GM12878 (cell line): Measurements from ENCODE around the gene ZNF491. TPM values are rescaled to one million over a fixed set of nuclear protein-coding genes. Genes with fewer than 3 reads are reported as not detected.

Experiments
- ATAC-seq: fragments of 200-7000 bp; cut with Tn5 transposase; 3 replicates; pipeline ENCODE4 v1.9.1; 2020; ENCODE audit warnings: mild to moderate bottlenecking, moderate library complexity
- BruUV-seq: library from RNA; stranded (reverse); fragments of 400-500 nt; replicated peaks from 2 replicates; lab custom pipeline; 2021; lab: Mats Ljungman, UMichigan
- CTCF ChIA-PET: fragments of 300-600 bp; sonication (Branson Sonifier 250); formaldehyde crosslinking; extraction: SDS; loops from one replicate; lab custom pipeline; 2021; ENCODE audit warnings: inconsistent platforms; lab: Yijun Ruan, JAX
- POLR2A ChIA-PET: fragments of 350-600 bp; formaldehyde crosslinking; extraction: SDS; loops from one replicate; lab custom pipeline; 2021; ENCODE audit warnings: inconsistent platforms; lab: Charles Lee
- RAD21 ChIA-PET: fragments of 300-600 bp; sonication (Branson Sonifier 250); formaldehyde crosslinking; loops from one replicate; lab custom pipeline; 2023; ENCODE audit warnings: antibody characterized with exemption; ENCODE audit not compliant: unreplicated experiment; lab: Charles Lee
- SMC1A ChIA-PET: fragments of 300-600 bp; sonication (Branson Sonifier 250); formaldehyde crosslinking; loops from one replicate; lab custom pipeline; 2023; ENCODE audit not compliant: unreplicated experiment, uncharacterized antibody; lab: Charles Lee
- DNase-seq: peaks from one replicate; pipeline ENCODE4 v3.0.0-alpha.2; 2011; ENCODE audit warnings: low read depth, low spot score
- FAIRE-seq: peaks from 3 replicates; lab custom pipeline; 2011; peaks lifted over from hg19 to GRCh38; lab: Jason Lieb, UNC
- H2AFZ ChIP-seq: 2 replicates; pipeline ENCODE4 v1.6.0; 2011; ENCODE audit warnings: low read depth, low read length, control low read depth; ENCODE audit not compliant: control insufficient read depth
- H3K27ac ChIP-seq: 2 replicates; pipeline ENCODE4 v1.5.1; 2011; ENCODE audit warnings: control low read depth; ENCODE audit not compliant: control insufficient read depth, insufficient read depth
- H3K27me3 ChIP-seq, 2 experiments: replicated peaks in 1 of 2; 2 replicates each; pipeline versions ENCODE4 v1.6.0 to v1.6.1; 2011; ENCODE audit warnings: low read length in 1 of 2; ENCODE audit not compliant: control insufficient read depth in 2 of 2, insufficient read depth in 2 of 2
- H3K36me3 ChIP-seq, 2 experiments: 2 replicates each; pipeline ENCODE4 v1.5.1; 2011; ENCODE audit warnings: low read length in 1 of 2; ENCODE audit not compliant: control insufficient read depth in 2 of 2, insufficient read depth in 2 of 2
- H3K4me1 ChIP-seq: 2 replicates; pipeline ENCODE4 v1.6.1; 2011; ENCODE audit warnings: mild to moderate bottlenecking, low read length, moderate library complexity, mixed read lengths; ENCODE audit not compliant: control insufficient read depth, insufficient read depth
- H3K4me2 ChIP-seq: 2 replicates; pipeline ENCODE4 v1.6.0; 2011; ENCODE audit warnings: control low read depth; ENCODE audit not compliant: control insufficient read depth, insufficient read depth
- H3K4me3 ChIP-seq: fragments of 200-600 bp; sonication (generic); 2 replicates; pipeline ENCODE4 v1.5.1; 2016
- H3K79me2 ChIP-seq: 2 replicates; pipeline ENCODE4 v1.6.0; 2011; ENCODE audit warnings: low read length; ENCODE audit not compliant: control insufficient read depth, insufficient read depth
- H3K9ac ChIP-seq: 2 replicates; pipeline ENCODE4 v1.8.0; 2011; ENCODE audit warnings: low read length, control low read depth, mixed read lengths; ENCODE audit not compliant: control insufficient read depth, insufficient read depth
- H3K9me3 ChIP-seq: replicated peaks from 3 replicates; pipeline ENCODE4 v1.5.1; 2011; ENCODE audit warnings: mild to moderate bottlenecking, low read length; ENCODE audit not compliant: control insufficient read depth, insufficient read depth
- H4K20me1 ChIP-seq: 2 replicates; pipeline ENCODE4 v1.6.0; 2011; ENCODE audit not compliant: control insufficient read depth, insufficient read depth
- BRCA1 ChIP-seq: IDR thresholded peaks from 2 replicates; pipeline ENCODE4 v1.6.1; 2011; ENCODE audit warnings: low read depth, low read length, improper control_type of control experiment
- IKZF1 ChIP-seq: fragments of 450-650 bp; conservative IDR thresholded peaks from 2 replicates; pipeline ENCODE4 v1.6.1; 2017; ENCODE audit warnings: antibody characterized with exemption, mild to moderate bottlenecking
- IRF4 ChIP-seq: IDR thresholded peaks from 2 replicates; pipeline ENCODE4 v1.6.1; 2011; ENCODE audit warnings: low read depth, low read length
- KAT2A ChIP-seq: conservative IDR thresholded peaks from 2 replicates; pipeline ENCODE4 v1.6.1; 2011; ENCODE audit warnings: low read depth, low read length; ENCODE audit not compliant: control insufficient read depth
- PML ChIP-seq: IDR thresholded peaks from 2 replicates; pipeline ENCODE4 v1.6.1; 2012; ENCODE audit warnings: low read length, inconsistent platforms
- POLR2AphosphoS2 ChIP-seq: IDR thresholded peaks from 2 replicates; pipeline ENCODE4 v1.6.1; 2011; ENCODE audit warnings: low read depth, mild to moderate bottlenecking, low read length, improper control_type of control experiment, moderate library complexity
- POU2F2 ChIP-seq: IDR thresholded peaks from 3 replicates; pipeline ENCODE4 v1.6.1; 2011; ENCODE audit warnings: low read depth, mild to moderate bottlenecking, low read length, borderline replicate concordance
- RUNX3 ChIP-seq: IDR thresholded peaks from 2 replicates; pipeline ENCODE4 v1.6.1; 2012; ENCODE audit warnings: low read length, inconsistent platforms
- SIX5 ChIP-seq: IDR thresholded peaks from 2 replicates; pipeline ENCODE4 v1.6.1; 2011; ENCODE audit warnings: mild to moderate bottlenecking, low read depth, low read length, moderate library complexity; ENCODE audit not compliant: severe bottlenecking
- SUPT20H ChIP-seq: IDR thresholded peaks from 2 replicates; pipeline ENCODE4 v1.6.1; 2011; ENCODE audit warnings: low read depth, mild to moderate bottlenecking, low read length, moderate library complexity, borderline replicate concordance; ENCODE audit not compliant: control insufficient read depth
- WRNIP1 ChIP-seq: IDR thresholded peaks from 2 replicates; pipeline ENCODE4 v1.6.1; 2011; ENCODE audit warnings: low read depth, low read length, improper control_type of control experiment, borderline replicate concordance
- ZSCAN29 ChIP-seq: fragments of 450-650 bp; IDR thresholded peaks from 2 replicates; pipeline ENCODE4 v1.6.1; 2017; ENCODE audit warnings: mild to moderate bottlenecking, moderate library complexity
- WGBS: methylation state at CpG from one replicate; pipeline ENCODE4 v1.1.6; 2016; ENCODE audit warnings: low lambda C conversion rate; ENCODE audit not compliant: insufficient replicate concordance, insufficient coverage; ENCODE audit errors: missing lambda C conversion rate; 5-methylcytosine and 5-hydroxymethylcytosine counted together
- in situ Hi-C: fragments of 300-500 bp; cut with MboI; formaldehyde crosslinking; loops from 9 replicates; pipeline ENCODE4 v1.14.3; 2018; ENCODE audit warnings: mixed read lengths
- intact Hi-C: fragments of 100-400 bp; cut with micrococcal nuclease; formaldehyde crosslinking; loops from one replicate; pipeline ENCODE4 v1.14.2; 2022; ENCODE audit not compliant: unreplicated experiment
- polyA plus RNA-seq, 11 experiments: library from polyadenylated mRNA; depleted of rRNA in 4 of 11; unstranded in 6 of 11; stranded (reverse) in 5 of 11; fragments of >200 nt; fragmentation: Nextera tagmentation in 4 of 11; fragmentation: Illumina TruSeq in 1 of 11; extraction: Ambion mirVana in 4 of 11; extraction: Trizol in 1 of 11; gene quantifications; 1 replicate in 1 of 11; 2 replicates in 10 of 11; pipeline versions ENCODE4 v1.2.1 to v1.2.3, GENCODE V29; 2011 to 2016; ENCODE audit warnings: inconsistent platforms in 2 of 11, missing spikeins in 2 of 11, low read depth in 1 of 11
- total RNA-seq, 4 experiments: library from RNA; depleted of rRNA in 3 of 4; stranded (reverse); fragments of >200 nt in 3 of 4; fragmentation: Illumina TruSeq in 1 of 4; extraction: Trizol in 1 of 4; gene quantifications; 2 replicates each; pipeline versions ENCODE4 v1.2.1 to v1.2.3, GENCODE V29; 2013 to 2021
- TF ChIP-seq, protein P1 (sequence below): IDR thresholded peaks from 2 replicates; pipeline ENCODE4 v1.6.1; 2012; ENCODE audit warnings: low read length, inconsistent platforms
- TF ChIP-seq, protein P2 (sequence below), 3 experiments: IDR thresholded peaks in 2 of 3; conservative IDR thresholded peaks in 1 of 3; 2 replicates each; pipeline ENCODE4 v1.5.1; 2011; ENCODE audit warnings: low read depth in 3 of 3, low read length in 3 of 3, mild to moderate bottlenecking in 3 of 3, control low read depth in 2 of 3, moderate library complexity in 2 of 3, inconsistent platforms in 1 of 3, mixed read lengths in 1 of 3; ENCODE audit not compliant: control insufficient read depth in 2 of 3, insufficient read depth in 1 of 3; ENCODE audit errors: extremely low read depth in 1 of 3
- TF ChIP-seq, protein P3 (sequence below): IDR thresholded peaks from 2 replicates; pipeline ENCODE4 v1.6.1; 2012; ENCODE audit warnings: low read depth, low read length, improper control_type of control experiment

ZNF491 gene
- total and polyA plus RNA-seq, 10 of the 15 experiments (the other 5 are each of a cell fraction or from before 2014, with no cell fraction given): 0.18 to 1.4 (median 0.37) TPM

GRCh38 chr19:11848594-11849469 is 50.5 kb downstream of the ZNF491 start, which contains the start of gene ZNF439:
TSS of gene ZNF439 (plus strand) at chr19:11848726. CDS start at chr19:11848868, 142 bp downstream.
- BruUV-seq: no TSS peak
- Histone ChIP-seq H3K79me2 (no peaks in the 10 kb centered on the region), H3K9ac (no peak within 1 kb of the TSS), H3K27ac (no peak within 1 kb of the TSS), H3K36me3 (no peaks in the 10 kb centered on the region), H3K4me1 (0 out of 2 replicates have a peak, but pooled peaks cover 3% of the 10 kb centered on the region), H2AFZ (peak within 1 kb of the TSS; percentile 87), H3K27me3 (no peaks in the 10 kb centered on the region), H3K4me2 (peak within 1 kb of the TSS; percentile 19), H3K9me3 (no peaks in the 10 kb centered on the region; the same call in 1 of the 3 replicates), H4K20me1 (no peaks in the 10 kb centered on the region), H3K4me3 (peak within 1 kb of the TSS; percentile 54)
- WGBS: 3% methylated on average over 53 of the region's 59 CpGs
- ChIA-PET SMC1A (no interaction called here), POLR2A (no interaction called here), RAD21 (no interaction called here), CTCF (interaction anchor here (1.6 kb wide), 1 partner anchor 51 kb away, joined by 3 read pairs; the partner anchor contains the start of gene ZNF491)
- FAIRE-seq (no peak), ATAC-seq (peak; percentile 53; the same call in 2 of the 3 replicates), DNase-seq (peak; percentile 52)
- intact Hi-C loops (no loop called here), in situ Hi-C loops (no loop called here)
- TF ChIP-seq KAT2A: no peak
- no peak for TF ChIP-seq POLR2AphosphoS2
- no peak for TF ChIP-seq IRF4
- TF ChIP-seq IKZF1: peak; percentile 63
- TF ChIP-seq ZSCAN29: no peak
- no peak for TF ChIP-seq SIX5
- TF ChIP-seq, protein P1, sequence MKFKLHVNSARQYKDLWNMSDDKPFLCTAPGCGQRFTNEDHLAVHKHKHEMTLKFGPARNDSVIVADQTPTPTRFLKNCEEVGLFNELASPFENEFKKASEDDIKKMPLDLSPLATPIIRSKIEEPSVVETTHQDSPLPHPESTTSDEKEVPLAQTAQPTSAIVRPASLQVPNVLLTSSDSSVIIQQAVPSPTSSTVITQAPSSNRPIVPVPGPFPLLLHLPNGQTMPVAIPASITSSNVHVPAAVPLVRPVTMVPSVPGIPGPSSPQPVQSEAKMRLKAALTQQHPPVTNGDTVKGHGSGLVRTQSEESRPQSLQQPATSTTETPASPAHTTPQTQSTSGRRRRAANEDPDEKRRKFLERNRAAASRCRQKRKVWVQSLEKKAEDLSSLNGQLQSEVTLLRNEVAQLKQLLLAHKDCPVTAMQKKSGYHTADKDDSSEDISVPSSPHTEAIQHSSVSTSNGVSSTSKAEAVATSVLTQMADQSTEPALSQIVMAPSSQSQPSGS: no peak
- no peak for TF ChIP-seq WRNIP1
- TF ChIP-seq, protein P2, sequence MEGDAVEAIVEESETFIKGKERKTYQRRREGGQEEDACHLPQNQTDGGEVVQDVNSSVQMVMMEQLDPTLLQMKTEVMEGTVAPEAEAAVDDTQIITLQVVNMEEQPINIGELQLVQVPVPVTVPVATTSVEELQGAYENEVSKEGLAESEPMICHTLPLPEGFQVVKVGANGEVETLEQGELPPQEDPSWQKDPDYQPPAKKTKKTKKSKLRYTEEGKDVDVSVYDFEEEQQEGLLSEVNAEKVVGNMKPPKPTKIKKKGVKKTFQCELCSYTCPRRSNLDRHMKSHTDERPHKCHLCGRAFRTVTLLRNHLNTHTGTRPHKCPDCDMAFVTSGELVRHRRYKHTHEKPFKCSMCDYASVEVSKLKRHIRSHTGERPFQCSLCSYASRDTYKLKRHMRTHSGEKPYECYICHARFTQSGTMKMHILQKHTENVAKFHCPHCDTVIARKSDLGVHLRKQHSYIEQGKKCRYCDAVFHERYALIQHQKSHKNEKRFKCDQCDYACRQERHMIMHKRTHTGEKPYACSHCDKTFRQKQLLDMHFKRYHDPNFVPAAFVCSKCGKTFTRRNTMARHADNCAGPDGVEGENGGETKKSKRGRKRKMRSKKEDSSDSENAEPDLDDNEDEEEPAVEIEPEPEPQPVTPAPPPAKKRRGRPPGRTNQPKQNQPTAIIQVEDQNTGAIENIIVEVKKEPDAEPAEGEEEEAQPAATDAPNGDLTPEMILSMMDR (IDR thresholded peaks at IDR 0.05 in 2 of 3, conservative IDR thresholded peaks at IDR 0.05 in 1 of 3; ENCODE audit: control insufficient read depth in 2 of 3, extremely low read depth in 1 of 3, insufficient read depth in 1 of 3, low read depth in 3 of 3, low read length in 3 of 3): no peak
- TF ChIP-seq, protein P3, sequence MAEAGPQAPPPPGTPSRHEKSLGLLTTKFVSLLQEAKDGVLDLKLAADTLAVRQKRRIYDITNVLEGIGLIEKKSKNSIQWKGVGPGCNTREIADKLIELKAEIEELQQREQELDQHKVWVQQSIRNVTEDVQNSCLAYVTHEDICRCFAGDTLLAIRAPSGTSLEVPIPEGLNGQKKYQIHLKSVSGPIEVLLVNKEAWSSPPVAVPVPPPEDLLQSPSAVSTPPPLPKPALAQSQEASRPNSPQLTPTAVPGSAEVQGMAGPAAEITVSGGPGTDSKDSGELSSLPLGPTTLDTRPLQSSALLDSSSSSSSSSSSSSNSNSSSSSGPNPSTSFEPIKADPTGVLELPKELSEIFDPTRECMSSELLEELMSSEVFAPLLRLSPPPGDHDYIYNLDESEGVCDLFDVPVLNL: no peak
- no peak for TF ChIP-seq PML
- TF ChIP-seq RUNX3: peak; percentile 61
- no peak for TF ChIP-seq POU2F2
- no peak for TF ChIP-seq SUPT20H
- TF ChIP-seq BRCA1: no peak
